Measurements from ENCODE around the gene TTC28. TPM values are rescaled to one million over a fixed set of nuclear protein-coding genes. Genes with fewer than 3 reads are reported as not detected.

TTC28 gene
- total and polyA plus RNA-seq, 12 donors = 3.4 to 75.6 (median 28.6) TPM

GRCh38 chr22:28180804-28181731, 498.6 kb downstream of the TTC28 start:
- intact Hi-C loops (cut with DNase I) = no loop called here
- 88 to 96% (median 92%) methylated on average over 1 of the region's 1 CpG for WGBS, 4 donors
- Histone ChIP-seq H3K9me3 (replicated peaks in 1 of 3) (no peaks in the 10 kb centered on the region), H3K36me3 (replicated peaks in 1 of 2) (no peaks in the 10 kb centered on the region), H3K27me3 (no peaks in the 10 kb centered on the region), H3K4me1 (replicated peaks in 1 of 2) (peaks cover 7 to 8% of the 10 kb centered on the region in 2 donors), H3K4me3 (no peak overlapping the region), H3K27ac (no peak overlapping the region)
- no peak for DNase-seq
- TF ChIP-seq CTCF (IDR thresholded peaks at IDR 0.05) = no peak
- TF ChIP-seq POLR2A (IDR thresholded peaks at IDR 0.05) = no peak

- Histone ChIP-seq H3K4me1 (replicated peaks in 1 of 2) (peaks cover 7 to 8% of the 10 kb centered on the region in 2 donors), H3K9me3 (replicated peaks in 1 of 3) (no peaks in the 10 kb centered on the region), H3K4me3 (no peak overlapping the region), H3K27me3 (no peaks in the 10 kb centered on the region), H3K36me3 (replicated peaks in 1 of 2) (no peaks in the 10 kb centered on the region), H3K27ac (no peak overlapping the region)
- TF ChIP-seq CTCF (IDR thresholded peaks at IDR 0.05) = no peak
- no peak for TF ChIP-seq POLR2A (IDR thresholded peaks at IDR 0.05)
- intact Hi-C loops (cut with DNase I) = no loop called here
- DNase-seq = no peak
- WGBS, 4 donors = 93 to 98% (median 98%) methylated on average over 3 to 4 of the region's 4 CpGs
These were observed 500.2 kb downstream of the TTC28 start for GRCh38 chr22:28179392-28179791.

GRCh38 chr22:28175730-28176492, 503.7 kb downstream of the TTC28 start:
- no peaks in the 10 kb centered on the region for H3K36me3 ChIP-seq (replicated peaks in 1 of 2)
- DNase-seq = no peak
- H3K9me3 ChIP-seq (replicated peaks in 1 of 3) = no peaks in the 10 kb centered on the region
- TF ChIP-seq POLR2A (IDR thresholded peaks at IDR 0.05) = no peak
- TF ChIP-seq CTCF (IDR thresholded peaks at IDR 0.05) = no peak
- H3K4me1 ChIP-seq (replicated peaks in 1 of 2) = peaks cover 1 to 23% of the 10 kb centered on the region in 2 donors
- intact Hi-C loops (cut with DNase I) = no loop called here
- 93 to 97% (median 94%) methylated on average over 4 of the region's 4 CpGs for WGBS, 4 donors
- H3K4me3 ChIP-seq = no peak overlapping the region
- no peaks in the 10 kb centered on the region for H3K27me3 ChIP-seq
- H3K27ac ChIP-seq = no peak overlapping the region

GRCh38 chr22:28174509-28174908, 505.1 kb downstream of the TTC28 start:
- no peak for DNase-seq
- 97 to 99% (median 97%) methylated on average over 4 of the region's 4 CpGs for WGBS, 4 donors
- no peak for TF ChIP-seq POLR2A (IDR thresholded peaks at IDR 0.05)
- TF ChIP-seq CTCF (IDR thresholded peaks at IDR 0.05) = no peak
- no peaks in the 10 kb centered on the region for H3K9me3 ChIP-seq (replicated peaks in 1 of 3)
- H3K27ac ChIP-seq = no peak overlapping the region
- no peaks in the 10 kb centered on the region for H3K27me3 ChIP-seq
- peaks cover 0 to 24% of the 10 kb centered on the region in 2 donors for H3K4me1 ChIP-seq (replicated peaks in 1 of 2)
- no peak overlapping the region for H3K4me3 ChIP-seq
- no peaks in the 10 kb centered on the region for H3K36me3 ChIP-seq (replicated peaks in 1 of 2)
- intact Hi-C loops (cut with DNase I) = no loop called here
